WERI-Rb-1 (cell line): ENCODE data around the gene PRKCE.

ENCODE experiments used
- DNase-seq: peaks from one replicate; pipeline ENCODE4 v3.0.0-alpha.2; 2020
- H3K27ac ChIP-seq: fragments of 250-450 bp; sonication (Bioruptor Pico); 2 replicates; pipeline ENCODE4 v1.5.1; 2020; ENCODE audit warnings: mild to moderate bottlenecking, moderate library complexity
- H3K27me3 ChIP-seq: fragments of 250-450 bp; sonication (Bioruptor Pico); 2 replicates; pipeline ENCODE4 v1.5.1; 2021; ENCODE audit warnings: mild to moderate bottlenecking, low read depth, moderate library complexity; ENCODE audit not compliant: insufficient read depth, severe bottlenecking
- H3K36me3 ChIP-seq: fragments of 250-450 bp; sonication (Bioruptor Pico); 2 replicates; pipeline ENCODE4 v1.5.1; 2020; ENCODE audit warnings: mild to moderate bottlenecking, moderate library complexity
- H3K4me3 ChIP-seq: 2 replicates; pipeline ENCODE4 v1.5.1; 2011; ENCODE audit warnings: low read depth, mild to moderate bottlenecking, control low read depth, low read length
- H3K9me3 ChIP-seq: fragments of 250-450 bp; sonication (Bioruptor Pico); 2 replicates; pipeline ENCODE4 v1.5.1; 2021; ENCODE audit warnings: mild to moderate bottlenecking, moderate library complexity; ENCODE audit not compliant: severe bottlenecking
- CTCF ChIP-seq: IDR thresholded peaks from 2 replicates; pipeline ENCODE4 v1.5.1; 2011; ENCODE audit warnings: low read depth, mild to moderate bottlenecking, control low read depth, inconsistent platforms, low read length

PRKCE gene

GRCh38 chr2:45980161-45980865 lies 328.8 kb downstream of the PRKCE start:
- H3K36me3 ChIP-seq: no peaks in the 10 kb centered on the region
- no peak for DNase-seq
- H3K9me3 ChIP-seq: no peaks in the 10 kb centered on the region
- no peak overlapping the region for H3K4me3 ChIP-seq
- no peak for TF ChIP-seq CTCF
- no peaks in the 10 kb centered on the region for H3K27me3 ChIP-seq
- H3K27ac ChIP-seq: no peak overlapping the region

GRCh38 chr2:45981384-45981930 lies 330.0 kb downstream of the PRKCE start:
- Histone ChIP-seq H3K27me3 (no peaks in the 10 kb centered on the region), H3K9me3 (no peaks in the 10 kb centered on the region)

GRCh38 chr2:45982096-45982495 lies 330.6 kb downstream of the PRKCE start:
- Histone ChIP-seq H3K36me3 (no peaks in the 10 kb centered on the region), H3K4me3 (no peak overlapping the region), H3K9me3 (no peaks in the 10 kb centered on the region), H3K27me3 (no peaks in the 10 kb centered on the region), H3K27ac (no peak overlapping the region)
- DNase-seq: no peak
- no peak for TF ChIP-seq CTCF

More at GRCh38 chr2:45981384-45981930, 330.0 kb downstream of the PRKCE start:
- TF ChIP-seq CTCF: no peak
- no peak for DNase-seq
- no peak overlapping the region for H3K27ac ChIP-seq
- H3K36me3 ChIP-seq: no peaks in the 10 kb centered on the region
- H3K4me3 ChIP-seq: no peak overlapping the region

- H3K27ac ChIP-seq: no peak overlapping the region
- TF ChIP-seq CTCF: no peak
- H3K4me3 ChIP-seq: no peak overlapping the region
- no peaks in the 10 kb centered on the region for H3K27me3 ChIP-seq
- H3K36me3 ChIP-seq: no peaks in the 10 kb centered on the region
- no peaks in the 10 kb centered on the region for H3K9me3 ChIP-seq
- DNase-seq: no peak
Measured at GRCh38 chr2:45983213-45983612, 331.7 kb downstream of the PRKCE start.

- TF ChIP-seq CTCF: no peak
- no peak for DNase-seq
Measured at GRCh38 chr2:45984366-45984765, 332.9 kb downstream of the PRKCE start.

More at GRCh38 chr2:45984366-45984765, 332.9 kb downstream of the PRKCE start:
- Histone ChIP-seq H3K36me3 (no peaks in the 10 kb centered on the region), H3K9me3 (no peaks in the 10 kb centered on the region), H3K4me3 (no peak overlapping the region), H3K27ac (no peak overlapping the region), H3K27me3 (no peaks in the 10 kb centered on the region)
